Tibial nerve (tissue), 3 donors: Measurements from ENCODE around the gene KRT1.

Source experiments
- CTCF ChIP-seq, 5 experiments: fragments of 200-600 bp in 3 of 5; fragments of 450-650 bp in 2 of 5; sonication (generic) in 3 of 5; IDR thresholded peaks; one replicate each; pipeline ENCODE4 v1.5.1; 2016 to 2019; ENCODE audit warnings: antibody characterized with exemption in 5 of 5, mild to moderate bottlenecking in 3 of 5, moderate library complexity in 2 of 5
- POLR2A ChIP-seq, 2 donors: fragments of 450-650 bp; IDR thresholded peaks; one replicate each; pipeline ENCODE4 v1.6.1; 2017; ENCODE audit warnings: antibody characterized with exemption in 2 of 2, mild to moderate bottlenecking in 2 of 2, moderate library complexity in 2 of 2

GRCh38 chr12:52726451-52726850 is 46.2 kb upstream of the KRT1 start:
- no peak for TF ChIP-seq CTCF (IDR thresholded peaks at IDR 0.05)
- no peak for TF ChIP-seq POLR2A (IDR thresholded peaks at IDR 0.05)
